Stimulated activated CD4-positive, alpha-beta T cell treated with anti-CD3 and anti-CD28 coated beads, Interleukin-12 subunit alpha, Interleukin-12 subunit beta, amount 100 ng/mL, for 24 hours (primary cell): Measurements from ENCODE around the gene RHBDD1.

Source experiments
- DNase-seq, 2 experiments: peaks; one replicate each; pipeline ENCODE4 v3.0.0-alpha.2; 2020; ENCODE audit warnings: low read depth in 2 of 2

Gene RHBDD1

GRCh38 chr2:226887940-226888339 lies 52.1 kb downstream of the RHBDD1 start:
- DNase-seq: no peak

DNA sequence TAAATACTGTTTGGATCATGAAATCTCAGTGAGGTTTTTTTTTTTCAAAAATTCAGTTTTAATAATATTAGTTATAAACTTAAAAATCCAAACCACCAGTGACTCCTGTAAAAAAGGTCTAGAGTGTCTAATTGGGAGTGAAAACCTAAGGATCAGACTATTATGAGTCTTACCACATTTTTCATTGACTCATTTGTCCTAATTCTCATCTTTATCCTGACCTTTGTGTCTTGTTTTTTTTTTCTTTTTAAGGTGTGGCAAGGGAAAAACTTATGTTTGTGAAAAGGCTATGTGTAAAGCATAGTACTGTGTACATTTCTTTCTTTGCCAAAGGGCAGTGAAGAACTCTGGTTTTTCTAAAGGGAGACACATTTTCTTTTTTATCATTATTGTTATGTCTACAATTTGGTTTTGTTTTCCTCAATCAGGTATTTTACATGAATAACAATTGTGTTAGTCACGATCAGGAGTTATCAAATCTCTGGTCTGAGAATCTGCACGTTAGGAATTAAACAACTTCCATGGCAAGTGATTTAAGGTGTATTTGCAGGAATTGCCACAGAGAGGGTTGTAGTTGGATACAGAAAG lies 52.6 kb downstream of the RHBDD1 start:
- no peak for DNase-seq

- no peak for DNase-seq
Observed at GRCh38 chr2:226888971-226889370, 53.1 kb downstream of the RHBDD1 start.

GRCh38 chr2:226890286-226890685 lies 54.4 kb downstream of the RHBDD1 start:
- DNase-seq: no peak

DNA sequence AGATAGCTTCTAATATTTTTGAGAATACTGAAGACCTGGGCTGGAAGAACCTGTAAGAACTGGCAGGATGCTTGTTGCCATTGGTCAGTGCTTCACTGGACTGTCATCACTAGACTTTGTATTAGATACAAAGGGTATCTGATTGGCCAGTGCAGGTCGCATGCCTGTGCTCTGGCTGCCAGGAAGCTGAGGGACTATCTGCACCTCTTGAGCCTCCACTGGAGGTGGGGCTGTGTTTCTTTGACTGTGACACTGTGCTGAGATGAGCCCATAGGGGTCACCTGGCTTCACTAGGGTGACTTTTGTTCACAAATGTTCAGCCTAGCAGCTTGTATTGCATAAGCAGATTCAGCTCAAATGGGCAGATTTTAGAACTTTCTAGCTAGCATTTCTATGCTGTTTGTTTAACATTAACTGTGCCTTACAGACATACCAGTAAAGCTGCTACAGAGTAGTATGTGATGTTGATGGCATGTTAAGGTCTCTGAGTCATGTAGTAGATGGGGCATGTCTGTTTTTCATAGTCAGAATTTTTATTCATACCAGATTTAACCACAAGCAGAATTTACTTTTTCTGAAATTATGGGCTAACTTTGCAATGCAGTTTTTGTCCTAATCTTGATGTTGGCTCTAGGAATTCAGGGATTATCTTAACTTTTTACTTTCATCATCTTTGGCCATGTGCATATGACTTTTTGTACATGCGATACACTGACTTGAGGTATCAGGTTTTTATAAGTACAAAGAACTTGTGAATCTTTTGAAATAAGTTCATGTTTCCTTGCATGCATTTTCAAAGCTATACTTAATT lies 56.1 kb downstream of the RHBDD1 start:
- DNase-seq: no peak

DNA sequence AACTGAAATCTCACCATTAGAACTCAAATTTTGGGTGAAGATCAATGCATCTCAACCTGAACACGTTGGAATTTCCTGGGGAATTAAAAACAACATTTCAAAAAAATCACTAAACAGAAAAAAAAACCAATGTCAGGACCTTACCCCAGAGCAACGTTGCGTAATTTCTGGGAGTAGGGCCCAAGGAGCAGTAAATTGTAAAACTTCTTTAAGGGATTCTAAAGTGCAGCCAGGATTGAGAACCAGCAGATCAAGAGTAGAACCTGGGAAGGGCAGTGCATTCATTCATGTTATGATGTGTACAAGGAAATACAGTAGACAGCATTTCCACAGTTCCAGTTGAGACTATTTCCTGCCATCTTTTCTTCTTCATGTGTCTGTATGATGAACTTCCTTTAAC lies 56.9 kb downstream of the RHBDD1 start:
- DNase-seq: no peak

- DNase-seq: no peak
Observed at GRCh38 chr2:226893216-226893615, 57.4 kb downstream of the RHBDD1 start.

DNA sequence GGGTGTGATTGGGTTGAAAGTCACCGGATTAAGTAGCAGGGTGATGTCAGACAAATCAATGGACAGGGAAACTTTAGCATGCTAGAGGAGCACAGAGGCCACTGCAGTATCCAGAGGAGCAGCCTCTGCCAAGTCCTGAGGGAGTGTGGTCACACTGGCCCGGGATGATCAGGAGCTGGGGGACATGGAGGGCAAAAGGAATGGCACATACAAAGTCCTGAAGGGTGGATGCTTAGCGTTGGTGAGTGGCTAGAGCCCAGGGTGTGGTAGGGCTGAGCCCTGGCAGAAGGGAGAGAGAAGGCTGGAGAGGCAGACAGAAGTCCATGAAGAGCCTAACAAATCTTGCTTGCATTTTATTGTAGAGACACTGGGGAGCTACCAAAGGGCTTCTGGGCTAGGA lies 58.9 kb downstream of the RHBDD1 start:
- no peak for DNase-seq

- DNase-seq: no peak
Observed at GRCh38 chr2:226895579-226895978, 59.7 kb downstream of the RHBDD1 start.

GRCh38 chr2:226898121-226898520 lies 62.3 kb downstream of the RHBDD1 start:
- DNase-seq: no peak

GRCh38 chr2:226898897-226899296 lies 63.0 kb downstream of the RHBDD1 start:
- no peak for DNase-seq

DNA sequence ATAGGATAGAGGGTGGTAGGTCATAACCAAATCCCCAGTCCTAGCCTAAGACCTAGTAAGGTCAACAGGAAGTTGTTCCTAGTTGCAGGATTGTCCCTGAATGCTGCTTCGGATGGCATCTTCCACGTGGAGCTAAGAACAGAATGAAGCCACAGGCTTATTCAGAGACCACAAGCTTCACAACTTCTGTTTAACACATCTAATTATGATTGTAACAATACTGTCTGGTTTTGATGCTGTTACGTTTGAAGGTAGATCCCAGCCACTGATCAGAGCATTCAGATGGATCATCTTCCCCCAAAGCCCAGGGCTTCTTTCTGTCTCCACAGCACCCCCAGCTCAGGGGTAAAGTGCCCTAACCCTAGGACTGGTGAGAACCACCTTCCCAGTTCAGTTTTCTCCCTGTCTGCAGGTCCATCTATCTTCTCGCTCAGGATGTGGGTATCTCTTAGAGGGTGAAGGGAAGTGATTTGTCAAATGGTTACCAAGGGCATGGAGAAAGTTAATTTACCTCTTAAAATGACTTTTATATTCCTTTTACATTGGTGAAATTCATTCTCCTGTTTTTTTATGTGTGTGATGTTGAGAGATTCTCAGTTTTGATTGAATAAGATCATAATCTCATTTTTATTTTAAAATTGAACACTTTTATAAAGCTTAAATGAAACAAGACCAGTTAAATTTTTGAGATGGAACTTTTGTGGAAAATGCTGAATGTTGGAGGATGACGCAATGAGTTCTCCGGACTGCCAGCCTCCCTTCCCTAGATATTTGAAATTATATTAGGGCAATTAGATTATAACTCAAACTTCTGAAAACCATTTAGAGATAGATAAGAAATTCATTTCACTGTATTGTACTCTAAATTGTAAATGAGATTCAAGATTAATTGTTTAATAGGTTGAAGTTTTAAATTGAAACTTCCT lies 66.5 kb downstream of the RHBDD1 start:
- DNase-seq: no peak

GRCh38 chr2:226903179-226903578 lies 67.3 kb downstream of the RHBDD1 start:
- DNase-seq: no peak

- no peak for DNase-seq
Observed at GRCh38 chr2:226904592-226904991, 68.7 kb downstream of the RHBDD1 start.

GRCh38 chr2:226905718-226906117 lies 69.9 kb downstream of the RHBDD1 start:
- no peak for DNase-seq

GRCh38 chr2:226906163-226906693 lies 70.4 kb downstream of the RHBDD1 start:
- no peak for DNase-seq

DNA sequence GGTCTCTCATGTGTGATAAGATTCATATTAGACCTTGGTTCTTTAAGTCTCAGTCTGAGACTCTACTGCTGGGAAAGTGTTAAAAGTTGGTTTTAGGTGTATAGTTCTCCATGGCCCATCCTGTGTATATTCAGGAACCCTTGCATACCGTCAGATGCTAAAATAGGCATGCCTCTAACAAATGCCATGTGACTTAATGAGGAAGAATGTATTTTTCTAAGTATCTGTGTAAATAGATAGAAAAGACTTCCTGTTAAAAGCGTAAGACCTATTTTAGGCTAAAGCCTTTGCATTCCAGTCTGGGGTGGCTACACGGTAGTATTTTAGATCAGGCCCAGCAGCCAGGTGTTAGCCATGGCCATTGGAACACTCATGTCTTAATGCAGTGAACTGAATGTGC lies 73.3 kb downstream of the RHBDD1 start:
- no peak for DNase-seq

DNA sequence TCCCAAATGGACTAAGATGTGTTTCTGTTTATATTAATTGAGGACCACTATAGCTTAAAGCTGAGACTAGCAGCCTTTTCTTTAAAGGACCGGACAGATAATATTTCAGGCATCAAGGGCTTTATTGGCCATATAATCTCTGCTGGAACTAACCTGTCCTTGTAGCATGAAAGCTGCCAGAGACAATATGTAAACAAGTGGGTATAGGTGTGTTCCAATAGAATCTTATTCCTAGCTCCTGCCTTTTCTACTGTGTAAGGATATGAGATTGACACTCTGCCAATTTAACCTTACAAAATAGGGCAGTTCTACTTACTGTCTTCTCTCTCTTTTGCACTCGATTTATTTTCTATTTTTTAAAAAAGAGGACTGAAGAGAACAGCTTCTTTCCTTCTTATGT lies 74.0 kb downstream of the RHBDD1 start:
- DNase-seq: no peak

DNA sequence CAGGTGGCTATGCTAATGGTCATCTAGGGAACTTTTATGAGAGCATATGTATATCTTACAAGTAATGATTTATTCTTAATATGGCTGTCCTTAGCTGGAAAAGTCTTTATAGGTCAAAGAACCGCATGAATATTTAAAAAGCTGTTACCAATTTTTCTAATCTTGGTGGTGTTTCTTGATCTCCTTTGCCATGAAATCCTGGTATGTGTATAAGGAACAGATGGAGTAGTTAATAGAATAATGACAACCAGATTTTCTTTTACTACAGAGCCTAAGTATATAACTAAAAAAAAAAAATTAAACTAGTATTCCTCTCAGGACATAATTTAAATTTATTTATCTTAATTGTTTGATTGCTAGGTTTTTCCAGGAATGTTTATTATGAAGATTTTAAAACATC lies 74.5 kb downstream of the RHBDD1 start:
- no peak for DNase-seq

- no peak for DNase-seq
Observed at GRCh38 chr2:226911932-226912331, 76.1 kb downstream of the RHBDD1 start.

- no peak for DNase-seq
Observed at GRCh38 chr2:226913641-226914040, 77.8 kb downstream of the RHBDD1 start.

DNA sequence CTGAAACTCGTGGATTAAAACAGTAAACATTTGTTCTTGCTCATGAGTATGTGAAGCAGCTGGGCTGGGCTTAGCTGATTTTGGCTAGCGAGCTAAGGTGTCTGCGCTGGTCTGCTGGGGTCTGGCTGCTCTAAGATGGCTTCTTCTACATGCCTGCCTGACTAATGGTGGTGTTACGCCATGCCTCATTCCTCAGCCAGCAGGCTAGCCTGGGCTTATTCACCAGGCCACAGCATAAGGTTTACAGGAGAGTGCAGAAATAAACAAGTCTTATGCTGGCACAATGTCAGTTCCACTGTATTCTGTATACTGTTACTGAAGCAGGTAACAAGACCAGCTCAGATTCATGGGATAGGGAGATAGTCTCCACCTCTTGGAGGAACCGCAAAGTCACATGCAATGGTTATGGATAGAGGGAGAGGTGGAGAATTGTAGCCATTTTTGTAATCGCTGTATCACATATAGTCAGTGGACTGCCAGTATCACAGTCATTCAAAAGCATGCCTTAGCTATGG lies 80.0 kb downstream of the RHBDD1 start:
- no peak for DNase-seq
